HCT116 (cell line): ENCODE data around the gene PLEKHG3.

Source experiments
- CBX3 ChIP-seq: IDR thresholded peaks from 2 replicates; pipeline ENCODE4 v1.6.1; 2012; ENCODE audit warnings: low read depth
- CEBPB ChIP-seq: IDR thresholded peaks from 2 replicates; pipeline ENCODE4 v1.6.1; 2012; ENCODE audit warnings: low read depth
- EGR1 ChIP-seq: IDR thresholded peaks from 2 replicates; pipeline ENCODE4 v1.6.1; 2012; ENCODE audit warnings: low read depth
- EZH2 ChIP-seq: fragments of 200-600 bp; sonication (generic); IDR thresholded peaks from 2 replicates; pipeline ENCODE4 v1.6.1; 2017; ENCODE audit warnings: antibody characterized with exemption, mixed run types
- POLR2A ChIP-seq: IDR thresholded peaks from 2 replicates; pipeline ENCODE4 v1.7.0; 2011; ENCODE audit warnings: borderline replicate concordance; ENCODE audit not compliant: insufficient read depth, insufficient read length; ENCODE audit errors: extremely low read depth
- POLR2AphosphoS5 ChIP-seq: IDR thresholded peaks from 2 replicates; pipeline ENCODE4 v1.6.1; 2011; ENCODE audit warnings: mild to moderate bottlenecking, low read depth, low read length, moderate library complexity
- SIN3A ChIP-seq: IDR thresholded peaks from 2 replicates; pipeline ENCODE4 v1.6.1; 2012; ENCODE audit warnings: low read depth
- SP1 ChIP-seq: IDR thresholded peaks from 2 replicates; pipeline ENCODE4 v1.6.1; 2012; ENCODE audit warnings: low read depth
- SRF ChIP-seq: IDR thresholded peaks from 2 replicates; pipeline ENCODE4 v1.6.1; 2012; ENCODE audit warnings: low read depth
- TF ChIP-seq, protein P1 (sequence below): IDR thresholded peaks from 2 replicates; pipeline ENCODE4 v1.6.1; 2011; ENCODE audit warnings: mild to moderate bottlenecking, low read length, moderate library complexity; ENCODE audit not compliant: insufficient replicate concordance; ENCODE audit errors: extremely low read depth
- TF ChIP-seq, protein P2 (sequence below), 3 experiments: fragments of 200-600 bp in 1 of 3; sonication (generic) in 1 of 3; IDR thresholded peaks in 2 of 3; conservative IDR thresholded peaks in 1 of 3; 2 replicates each; pipeline ENCODE4 v1.5.1; 2012 to 2017; ENCODE audit warnings: low read depth in 2 of 3, low read length in 2 of 3, antibody characterized with exemption in 1 of 3, borderline replicate concordance in 1 of 3, control low read depth in 1 of 3, mild to moderate bottlenecking in 1 of 3, mixed read lengths in 1 of 3, mixed run types in 1 of 3, moderate library complexity in 1 of 3; ENCODE audit not compliant: insufficient read depth in 1 of 3
- TF ChIP-seq, protein P3 (sequence below): IDR thresholded peaks from 2 replicates; pipeline ENCODE4 v1.6.1; 2012
- TF ChIP-seq, protein P4 (sequence below): IDR thresholded peaks from 2 replicates; pipeline ENCODE4 v1.6.1; 2012
- TF ChIP-seq, protein P5 (sequence below): IDR thresholded peaks from 2 replicates; pipeline ENCODE4 v1.6.1; 2012; ENCODE audit warnings: low read depth

DNA sequence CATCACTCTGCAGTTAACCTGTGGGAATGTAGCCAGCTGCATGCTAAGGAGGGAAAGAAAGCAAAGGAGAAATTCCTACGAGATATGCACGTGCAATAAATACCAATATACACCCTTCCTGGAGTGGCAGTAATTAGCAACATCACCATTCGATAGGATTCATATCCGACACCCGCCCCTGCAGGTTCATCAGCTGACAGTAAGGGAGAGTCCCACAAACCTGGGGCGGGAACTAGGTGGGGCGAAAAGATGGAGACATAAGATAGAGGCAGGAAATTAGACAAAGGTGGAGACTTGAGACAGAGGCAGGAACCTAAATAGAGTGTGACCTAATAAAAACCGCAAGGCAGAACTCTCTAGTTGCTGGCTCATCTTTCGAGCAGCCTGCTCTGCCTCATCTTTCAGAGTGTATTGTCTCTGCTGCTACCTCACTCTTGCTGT, 51.6 kb downstream of the PLEKHG3 start:
- TF ChIP-seq, protein P1, sequence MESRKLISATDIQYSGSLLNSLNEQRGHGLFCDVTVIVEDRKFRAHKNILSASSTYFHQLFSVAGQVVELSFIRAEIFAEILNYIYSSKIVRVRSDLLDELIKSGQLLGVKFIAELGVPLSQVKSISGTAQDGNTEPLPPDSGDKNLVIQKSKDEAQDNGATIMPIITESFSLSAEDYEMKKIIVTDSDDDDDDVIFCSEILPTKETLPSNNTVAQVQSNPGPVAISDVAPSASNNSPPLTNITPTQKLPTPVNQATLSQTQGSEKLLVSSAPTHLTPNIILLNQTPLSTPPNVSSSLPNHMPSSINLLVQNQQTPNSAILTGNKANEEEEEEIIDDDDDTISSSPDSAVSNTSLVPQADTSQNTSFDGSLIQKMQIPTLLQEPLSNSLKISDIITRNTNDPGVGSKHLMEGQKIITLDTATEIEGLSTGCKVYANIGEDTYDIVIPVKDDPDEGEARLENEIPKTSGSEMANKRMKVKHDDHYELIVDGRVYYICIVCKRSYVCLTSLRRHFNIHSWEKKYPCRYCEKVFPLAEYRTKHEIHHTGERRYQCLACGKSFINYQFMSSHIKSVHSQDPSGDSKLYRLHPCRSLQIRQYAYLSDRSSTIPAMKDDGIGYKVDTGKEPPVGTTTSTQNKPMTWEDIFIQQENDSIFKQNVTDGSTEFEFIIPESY = no peak
- TF ChIP-seq, protein P2, sequence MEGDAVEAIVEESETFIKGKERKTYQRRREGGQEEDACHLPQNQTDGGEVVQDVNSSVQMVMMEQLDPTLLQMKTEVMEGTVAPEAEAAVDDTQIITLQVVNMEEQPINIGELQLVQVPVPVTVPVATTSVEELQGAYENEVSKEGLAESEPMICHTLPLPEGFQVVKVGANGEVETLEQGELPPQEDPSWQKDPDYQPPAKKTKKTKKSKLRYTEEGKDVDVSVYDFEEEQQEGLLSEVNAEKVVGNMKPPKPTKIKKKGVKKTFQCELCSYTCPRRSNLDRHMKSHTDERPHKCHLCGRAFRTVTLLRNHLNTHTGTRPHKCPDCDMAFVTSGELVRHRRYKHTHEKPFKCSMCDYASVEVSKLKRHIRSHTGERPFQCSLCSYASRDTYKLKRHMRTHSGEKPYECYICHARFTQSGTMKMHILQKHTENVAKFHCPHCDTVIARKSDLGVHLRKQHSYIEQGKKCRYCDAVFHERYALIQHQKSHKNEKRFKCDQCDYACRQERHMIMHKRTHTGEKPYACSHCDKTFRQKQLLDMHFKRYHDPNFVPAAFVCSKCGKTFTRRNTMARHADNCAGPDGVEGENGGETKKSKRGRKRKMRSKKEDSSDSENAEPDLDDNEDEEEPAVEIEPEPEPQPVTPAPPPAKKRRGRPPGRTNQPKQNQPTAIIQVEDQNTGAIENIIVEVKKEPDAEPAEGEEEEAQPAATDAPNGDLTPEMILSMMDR (IDR thresholded peaks at IDR 0.05 in 2 of 3, conservative IDR thresholded peaks at IDR 0.05 in 1 of 3; ENCODE audit: borderline replicate concordance in 1 of 3, insufficient read depth in 1 of 3, low read depth in 2 of 3, low read length in 2 of 3) = no peak
- TF ChIP-seq CBX3 (no peak), CEBPB (no peak), SIN3A (no peak), SP1 (no peak), EZH2 (no peak), SRF (no peak), POLR2A (no peak), POLR2AphosphoS5 (no peak), EGR1 (no peak)
- TF ChIP-seq, protein P3, sequence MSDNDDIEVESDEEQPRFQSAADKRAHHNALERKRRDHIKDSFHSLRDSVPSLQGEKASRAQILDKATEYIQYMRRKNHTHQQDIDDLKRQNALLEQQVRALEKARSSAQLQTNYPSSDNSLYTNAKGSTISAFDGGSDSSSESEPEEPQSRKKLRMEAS = no peak
- TF ChIP-seq, protein P4, sequence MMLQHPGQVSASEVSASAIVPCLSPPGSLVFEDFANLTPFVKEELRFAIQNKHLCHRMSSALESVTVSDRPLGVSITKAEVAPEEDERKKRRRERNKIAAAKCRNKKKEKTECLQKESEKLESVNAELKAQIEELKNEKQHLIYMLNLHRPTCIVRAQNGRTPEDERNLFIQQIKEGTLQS = no peak
- TF ChIP-seq, protein P5, sequence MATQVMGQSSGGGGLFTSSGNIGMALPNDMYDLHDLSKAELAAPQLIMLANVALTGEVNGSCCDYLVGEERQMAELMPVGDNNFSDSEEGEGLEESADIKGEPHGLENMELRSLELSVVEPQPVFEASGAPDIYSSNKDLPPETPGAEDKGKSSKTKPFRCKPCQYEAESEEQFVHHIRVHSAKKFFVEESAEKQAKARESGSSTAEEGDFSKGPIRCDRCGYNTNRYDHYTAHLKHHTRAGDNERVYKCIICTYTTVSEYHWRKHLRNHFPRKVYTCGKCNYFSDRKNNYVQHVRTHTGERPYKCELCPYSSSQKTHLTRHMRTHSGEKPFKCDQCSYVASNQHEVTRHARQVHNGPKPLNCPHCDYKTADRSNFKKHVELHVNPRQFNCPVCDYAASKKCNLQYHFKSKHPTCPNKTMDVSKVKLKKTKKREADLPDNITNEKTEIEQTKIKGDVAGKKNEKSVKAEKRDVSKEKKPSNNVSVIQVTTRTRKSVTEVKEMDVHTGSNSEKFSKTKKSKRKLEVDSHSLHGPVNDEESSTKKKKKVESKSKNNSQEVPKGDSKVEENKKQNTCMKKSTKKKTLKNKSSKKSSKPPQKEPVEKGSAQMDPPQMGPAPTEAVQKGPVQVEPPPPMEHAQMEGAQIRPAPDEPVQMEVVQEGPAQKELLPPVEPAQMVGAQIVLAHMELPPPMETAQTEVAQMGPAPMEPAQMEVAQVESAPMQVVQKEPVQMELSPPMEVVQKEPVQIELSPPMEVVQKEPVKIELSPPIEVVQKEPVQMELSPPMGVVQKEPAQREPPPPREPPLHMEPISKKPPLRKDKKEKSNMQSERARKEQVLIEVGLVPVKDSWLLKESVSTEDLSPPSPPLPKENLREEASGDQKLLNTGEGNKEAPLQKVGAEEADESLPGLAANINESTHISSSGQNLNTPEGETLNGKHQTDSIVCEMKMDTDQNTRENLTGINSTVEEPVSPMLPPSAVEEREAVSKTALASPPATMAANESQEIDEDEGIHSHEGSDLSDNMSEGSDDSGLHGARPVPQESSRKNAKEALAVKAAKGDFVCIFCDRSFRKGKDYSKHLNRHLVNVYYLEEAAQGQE = no peak
